H1 (cell line): ENCODE results near the gene ZNF57. TPM values are rescaled to one million over a fixed set of nuclear protein-coding genes. Genes with fewer than 3 reads are reported as not detected.

ENCODE experiments used
- CTCF ChIA-PET: fragments of 300-600 bp; sonication (Branson Sonifier 250); formaldehyde crosslinking; loops from one replicate; lab custom pipeline; 2021; ENCODE audit not compliant: partially characterized antibody; lab: Charles Lee
- POLR2A ChIA-PET: fragments of 300-600 bp; sonication (Branson Sonifier 250); formaldehyde crosslinking; loops from one replicate; lab custom pipeline; 2021; ENCODE audit warnings: inconsistent platforms; ENCODE audit not compliant: partially characterized antibody; lab: Charles Lee
- DNase-seq, 2 experiments: peaks; one replicate each; pipeline versions ENCODE4 v3.0.0 to v3.0.0-alpha.2; 2010 to 2022; ENCODE audit warnings: low spot score in 2 of 2, low read depth in 1 of 2, mixed read lengths in 1 of 2
- FAIRE-seq: peaks from 2 replicates; lab custom pipeline; 2011; peaks lifted over from hg19 to GRCh38; lab: Jason Lieb, UNC
- H2AFZ ChIP-seq: 2 replicates; pipeline ENCODE4 v1.8.1; 2012; ENCODE audit warnings: low read length, inconsistent platforms
- H2AK5ac ChIP-seq: 2 replicates; pipeline ENCODE4 v1.6.1; 2013; ENCODE audit warnings: low read depth, low read length
- H2BK120ac ChIP-seq: replicated peaks from 2 replicates; pipeline ENCODE3; 2013; ENCODE audit warnings: low read depth, low read length, inconsistent platforms
- H2BK12ac ChIP-seq: 2 replicates; pipeline ENCODE4 v1.6.1; 2013; ENCODE audit warnings: low read depth, low read length
- H2BK15ac ChIP-seq: 2 replicates; pipeline ENCODE4 v1.6.1; 2013; ENCODE audit warnings: low read length
- H2BK20ac ChIP-seq: 2 replicates; pipeline ENCODE4 v1.6.1; 2013; ENCODE audit warnings: low read length
- H2BK5ac ChIP-seq: 2 replicates; pipeline ENCODE4 v1.6.1; 2013; ENCODE audit warnings: low read depth, low read length
- H3K14ac ChIP-seq: 2 replicates; pipeline ENCODE4 v1.6.1; 2013; ENCODE audit warnings: inconsistent platforms; ENCODE audit not compliant: insufficient read length
- H3K18ac ChIP-seq: 2 replicates; pipeline ENCODE4 v1.6.1; 2013; ENCODE audit warnings: low read length; ENCODE audit errors: extremely low read depth
- H3K23ac ChIP-seq: 2 replicates; pipeline ENCODE4 v1.6.1; 2013; ENCODE audit warnings: inconsistent platforms; ENCODE audit not compliant: insufficient read length
- H3K23me2 ChIP-seq: 2 replicates; pipeline ENCODE4 v1.6.1; 2013; ENCODE audit warnings: low read depth, low read length
- H3K27ac ChIP-seq: 2 replicates; pipeline ENCODE4 v1.6.1; 2011; ENCODE audit warnings: low read depth, low read length, inconsistent platforms
- H3K27me3 ChIP-seq, 4 experiments: replicated peaks in 1 of 4; 1 replicate in 1 of 4; 2 replicates in 3 of 4; pipeline versions ENCODE4 v1.6.1 to v1.8.1; 2011 to 2013; ENCODE audit warnings: low read length in 3 of 4, mild to moderate bottlenecking in 3 of 4, inconsistent platforms in 2 of 4, mixed read lengths in 2 of 4, moderate library complexity in 1 of 4; ENCODE audit not compliant: control insufficient read depth in 3 of 4, insufficient read depth in 3 of 4; ENCODE audit errors: extremely low read depth in 1 of 4
- H3K36me3 ChIP-seq, 4 experiments: 2 replicates each; pipeline versions ENCODE4 v1.6.1 to v1.8.1; 2011 to 2013; ENCODE audit warnings: mild to moderate bottlenecking in 4 of 4, low read length in 3 of 4, moderate library complexity in 2 of 4, control low read depth in 1 of 4, inconsistent platforms in 1 of 4; ENCODE audit not compliant: insufficient read depth in 4 of 4, control insufficient read depth in 2 of 4
- H3K4ac ChIP-seq: replicated peaks from 2 replicates; pipeline ENCODE3; 2013; ENCODE audit warnings: low read length, low read depth, mixed read lengths, inconsistent platforms; ENCODE audit not compliant: insufficient read length
- H3K4me1 ChIP-seq, 4 experiments: replicated peaks in 1 of 4; 1 replicate in 1 of 4; 2 replicates in 3 of 4; pipeline versions ENCODE4 v1.6.1 to v1.8.1; 2011 to 2013; ENCODE audit warnings: low read length in 3 of 4, inconsistent platforms in 2 of 4, mixed read lengths in 1 of 4; ENCODE audit not compliant: insufficient read depth in 4 of 4, control insufficient read depth in 3 of 4
- H3K4me2 ChIP-seq, 2 experiments: 2 replicates each; pipeline versions ENCODE4 v1.6.1 to v1.8.1; 2011 to 2013; ENCODE audit warnings: low read depth in 2 of 2, low read length in 2 of 2, control low read depth in 1 of 2, inconsistent platforms in 1 of 2, mild to moderate bottlenecking in 1 of 2; ENCODE audit not compliant: insufficient read depth in 1 of 2
- H3K4me3 ChIP-seq, 4 experiments: fragments of 200-600, 300-600 bp in 1 of 4; sonication (generic), shearing (Covaris generic), sonication (Bioruptor Twin) in 1 of 4; 2 replicates each; pipeline versions ENCODE4 v1.5.1 to v1.8.1; 2011 to 2016; ENCODE audit warnings: low read length in 4 of 4, low read depth in 3 of 4, control low read depth in 2 of 4, inconsistent platforms in 2 of 4, mild to moderate bottlenecking in 2 of 4, mixed read lengths in 1 of 4, moderate library complexity in 1 of 4; ENCODE audit not compliant: insufficient read depth in 2 of 4; ENCODE audit errors: extremely low read depth in 1 of 4
- H3K56ac ChIP-seq: replicated peaks from 2 replicates; pipeline ENCODE3; 2013; ENCODE audit warnings: low read depth, mild to moderate bottlenecking, mixed read lengths, low read length, inconsistent platforms; ENCODE audit not compliant: insufficient read length
- H3K79me1 ChIP-seq: 2 replicates; pipeline ENCODE4 v1.6.1; 2013; ENCODE audit warnings: low read depth, low read length, control low read depth
- H3K79me2 ChIP-seq, 2 experiments: 2 replicates each; pipeline versions ENCODE4 v1.6.1 to v1.8.1; 2012 to 2013; ENCODE audit warnings: low read length in 2 of 2, mild to moderate bottlenecking in 2 of 2, inconsistent platforms in 1 of 2; ENCODE audit not compliant: insufficient read depth in 2 of 2, control insufficient read depth in 1 of 2
- H3K9ac ChIP-seq, 4 experiments: replicated peaks in 1 of 4; 1 replicate in 1 of 4; 2 replicates in 3 of 4; pipeline versions ENCODE4 v1.6.1 to v1.8.1; 2011 to 2013; ENCODE audit warnings: low read depth in 3 of 4, low read length in 3 of 4, control low read depth in 2 of 4, mild to moderate bottlenecking in 2 of 4, moderate library complexity in 2 of 4, inconsistent platforms in 1 of 4; ENCODE audit errors: extremely low read depth in 1 of 4
- H3K9me3 ChIP-seq, 2 experiments: 2 replicates each; pipeline versions ENCODE4 v1.6.1 to v1.8.1; 2012 to 2013; ENCODE audit warnings: mild to moderate bottlenecking in 2 of 2, moderate library complexity in 2 of 2, control low read depth in 1 of 2, inconsistent platforms in 1 of 2, low read depth in 1 of 2, low read length in 1 of 2, mixed read lengths in 1 of 2; ENCODE audit not compliant: insufficient read depth in 2 of 2
- H4K20me1 ChIP-seq, 2 experiments: replicated peaks in 1 of 2; 2 replicates each; pipeline versions ENCODE3 to v1.8.1; 2011 to 2013; ENCODE audit warnings: inconsistent platforms in 2 of 2, low read length in 2 of 2, mild to moderate bottlenecking in 1 of 2; ENCODE audit not compliant: insufficient read depth in 2 of 2, control insufficient read depth in 1 of 2
- H4K5ac ChIP-seq: 2 replicates; pipeline ENCODE4 v1.6.1; 2013; ENCODE audit warnings: low read length, low read depth, mixed read lengths, inconsistent platforms; ENCODE audit not compliant: insufficient read length
- H4K8ac ChIP-seq: 2 replicates; pipeline ENCODE4 v1.8.0; 2013; ENCODE audit warnings: mild to moderate bottlenecking, moderate library complexity, low read length, inconsistent platforms; ENCODE audit not compliant: insufficient read depth; ENCODE audit errors: extremely low read depth
- H4K91ac ChIP-seq: replicated peaks from 2 replicates; pipeline ENCODE3; 2013; ENCODE audit warnings: low read length, mixed read lengths, inconsistent platforms; ENCODE audit not compliant: insufficient read length
- ASH2L ChIP-seq: fragments of 200-600, 300-600 bp; sonication (generic); IDR thresholded peaks from one replicate; pipeline ENCODE4 v1.7.1; 2017; ENCODE audit warnings: low read length
- CHD1 ChIP-seq: IDR thresholded peaks from 2 replicates; pipeline ENCODE4 v1.6.1; 2012; ENCODE audit warnings: low read depth, low read length, improper control_type of control experiment
- CTBP2 ChIP-seq: IDR thresholded peaks from 2 replicates; pipeline ENCODE4 v1.7.0; 2011; ENCODE audit warnings: borderline replicate concordance, mild to moderate bottlenecking, moderate library complexity, mixed read lengths, low read length; ENCODE audit not compliant: insufficient read depth, insufficient read length
- KDM1A ChIP-seq: fragments of 200-600, 300-600 bp; sonication (generic); IDR thresholded peaks from 2 replicates; pipeline ENCODE4 v1.7.1; 2016; ENCODE audit warnings: mild to moderate bottlenecking, low read length, borderline replicate concordance
- KDM5A ChIP-seq: fragments of 200-600 bp; IDR thresholded peaks from 2 replicates; pipeline ENCODE4 v1.7.1; 2012; ENCODE audit warnings: mild to moderate bottlenecking, low read length, inconsistent platforms, mixed read lengths
- NANOG ChIP-seq: IDR thresholded peaks from 2 replicates; pipeline ENCODE4 v1.6.1; 2011; ENCODE audit warnings: low read length, low read depth, mild to moderate bottlenecking, inconsistent platforms; ENCODE audit not compliant: insufficient read depth, poor library complexity, severe bottlenecking
- SP4 ChIP-seq: IDR thresholded peaks from 2 replicates; pipeline ENCODE4 v1.6.1; 2012; ENCODE audit warnings: low read length, inconsistent platforms
- TEAD4 ChIP-seq: IDR thresholded peaks from 2 replicates; pipeline ENCODE4 v1.6.1; 2012; ENCODE audit warnings: low read depth, low read length, inconsistent platforms, mixed read lengths
- WGBS, 2 experiments: shearing (Covaris generic) in 1 of 2; methylation state at CpG; one replicate each; pipeline versions ENCODE4 v1.1.6 to v1.1.7; 2013 to 2015; ENCODE audit warnings: low lambda C conversion rate in 2 of 2, mixed read lengths in 2 of 2, inconsistent platforms in 1 of 2, low coverage in 1 of 2, missing lambda C conversion rate in 1 of 2; ENCODE audit not compliant: insufficient replicate concordance in 2 of 2, insufficient coverage in 1 of 2, insufficient read length in 1 of 2; ENCODE audit errors: extremely low coverage in 1 of 2, missing lambda C conversion rate in 1 of 2; 5-methylcytosine and 5-hydroxymethylcytosine counted together
- polyA plus RNA-seq, 7 experiments: library from polyadenylated mRNA; depleted of rRNA in 3 of 7; stranded (reverse) in 5 of 7; unstranded in 2 of 7; fragments of >200 nt in 5 of 7; fragments of 200-250 nt in 2 of 7; gene quantifications; 1 replicate in 5 of 7; 2 replicates in 1 of 7; 4 replicates in 1 of 7; pipeline versions ENCODE4 v1.2.1 to v1.2.3, GENCODE V29; 2011 to 2013; ENCODE audit warnings: missing spikeins in 2 of 7, mixed read lengths in 2 of 7
- total RNA-seq: library from RNA; stranded (reverse); fragmentation: NEBNext Ultra II Directional; extraction: Animal tissue kit (Norgen Biotek cat#: 25700); gene quantifications from 2 replicates; pipeline ENCODE4 v1.2.1, GENCODE V29; 2021

The ZNF57 gene
- total and polyA plus RNA-seq, 2 of the 8 experiments (the other 6 are each of a cell fraction or from before 2014, with no cell fraction given), result 4.9 to 8.9 TPM

- Histone ChIP-seq H3K23ac (no peak overlapping the region), H4K20me1 (no peaks in the 10 kb centered on the region), H3K4me1 (no peaks in the 10 kb centered on the region), H3K36me3 (peaks cover 12 to 35% (median 28%) of the 10 kb centered on the region in 4 experiments), H3K4me2 (no peak overlapping the region), H3K23me2 (no peaks in the 10 kb centered on the region), H2BK5ac (no peak overlapping the region), H2BK20ac (no peak overlapping the region), H3K27me3 (no peaks in the 10 kb centered on the region; a peak in 1 of 7 replicates), H2AK5ac (no peak overlapping the region), H3K9me3 (peaks cover 70 to 86% of the 10 kb centered on the region in 2 experiments), H2BK120ac (no peak overlapping the region), H3K56ac (no peak overlapping the region), H2AFZ (no peak overlapping the region), H2BK15ac (no peak overlapping the region), H3K79me2 (no peaks in the 10 kb centered on the region), H4K8ac (no peak overlapping the region), H3K14ac (no peak overlapping the region), H3K4me3 (no peak overlapping the region), H3K79me1 (no peaks in the 10 kb centered on the region), H3K9ac (no peak overlapping the region), H3K27ac (no peak overlapping the region), H4K91ac (no peak overlapping the region), H3K4ac (no peak overlapping the region), H2BK12ac (no peak overlapping the region), H3K18ac (no peak overlapping the region), H4K5ac (no peak overlapping the region)
- 83 to 100% methylated on average over 1 to 5 of the region's 5 CpGs for WGBS, 2 experiments
- CTCF ChIA-PET, result interaction anchor here (1.3 kb wide), 1 partner anchor 31 kb away, joined by 3 read pairs; no protein-coding TSS in a partner anchor
- POLR2A ChIA-PET, result no interaction called here
- DNase-seq (no peak), FAIRE-seq (no peak)
- TF ChIP-seq CTBP2, result no peak
- TF ChIP-seq TEAD4, result no peak
- no peak for TF ChIP-seq KDM1A
- TF ChIP-seq ASH2L, result no peak
- TF ChIP-seq NANOG, result no peak
- no peak for TF ChIP-seq KDM5A
- TF ChIP-seq CHD1, result no peak
- no peak for TF ChIP-seq SP4
These were observed 44.2 kb upstream of the ZNF57 start for GRCh38 chr19:2856457-2857050.
